GM23248 (cell line): Measurements from ENCODE around the gene PLA2G2C.

Source experiments
- EZH2 ChIP-seq: fragments of 200-600 bp; sonication (generic); IDR thresholded peaks from 2 replicates; pipeline ENCODE4 v1.6.1; 2018; ENCODE audit warnings: antibody characterized with exemption, mild to moderate bottlenecking; ENCODE audit not compliant: insufficient read depth, poor library complexity, severe bottlenecking
- EZH2phosphoT487 ChIP-seq: fragments of 200-600 bp; sonication (generic); IDR thresholded peaks from 2 replicates; pipeline ENCODE4 v1.6.1; 2018; ENCODE audit warnings: antibody characterized with exemption, moderate library complexity, mild to moderate bottlenecking, low read depth; ENCODE audit not compliant: insufficient read depth

DNA sequence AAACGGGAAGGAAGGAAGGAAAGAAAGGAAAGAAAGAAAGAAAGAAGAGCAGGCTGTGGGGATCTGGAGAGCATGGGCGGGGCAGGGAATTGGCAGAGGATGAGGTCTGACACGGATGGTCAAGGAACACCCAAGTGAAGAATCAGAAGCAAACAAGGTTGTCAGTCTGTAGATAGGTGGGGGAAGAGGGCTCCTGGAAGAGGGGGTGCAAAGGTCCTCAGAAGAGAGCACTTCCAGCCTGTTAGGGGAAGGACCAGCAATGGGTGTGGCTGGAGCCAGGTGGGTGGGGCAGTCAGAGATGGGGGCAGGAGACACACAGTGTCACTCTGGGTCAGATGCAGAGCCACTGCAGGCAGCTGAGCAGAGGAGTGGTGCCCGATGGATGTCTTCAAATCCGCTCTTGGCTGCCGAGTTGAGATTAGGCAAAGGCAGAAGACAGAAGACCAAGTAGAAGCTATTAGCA lies 11.0 kb upstream of the PLA2G2C start:
- TF ChIP-seq EZH2 (no peak), EZH2phosphoT487 (no peak)
